Activated T-helper 17 cell treated with anti-CD3 and anti-CD28 coated beads, Interleukin-2, amount 50 U/mL, for 72 hours (primary cell): Measurements from ENCODE around the gene SDK1. TPM values are rescaled to one million over a fixed set of nuclear protein-coding genes. Genes with fewer than 3 reads are reported as not detected.

Experiments used
- ATAC-seq: fragments of 150-1000 bp; cut with Tn5 transposase; replicated peaks from 2 replicates; pipeline ENCODE4 v1.10.0; 2021; ENCODE audit warnings: mild to moderate bottlenecking, moderate library complexity
- H3K27ac Mint-ChIP-seq: one replicate; pipeline ENCODE4 v1.8.0; 2022; ENCODE audit warnings: mixed read lengths
- H3K27me3 Mint-ChIP-seq: one replicate; pipeline ENCODE4 v1.8.0; 2022; ENCODE audit warnings: mixed read lengths
- H3K36me3 Mint-ChIP-seq: one replicate; pipeline ENCODE4 v1.8.0; 2022; ENCODE audit warnings: low read depth, mild to moderate bottlenecking, mixed read lengths
- H3K4me1 Mint-ChIP-seq: one replicate; pipeline ENCODE4 v1.8.0; 2022; ENCODE audit warnings: mixed read lengths
- H3K4me3 Mint-ChIP-seq: one replicate; pipeline ENCODE4 v1.8.0; 2022; ENCODE audit warnings: mild to moderate bottlenecking, mixed read lengths
- H3K9me3 Mint-ChIP-seq: one replicate; pipeline ENCODE4 v1.8.0; 2022; ENCODE audit warnings: mixed read lengths
- total RNA-seq, 2 donors: library from RNA; stranded (reverse); gene quantifications; one replicate each; pipeline ENCODE4 v1.2.3, GENCODE V29; 2022

Gene SDK1
- total RNA-seq, 2 donors from 2014 or later: 0.06 to 1.1 TPM

DNA sequence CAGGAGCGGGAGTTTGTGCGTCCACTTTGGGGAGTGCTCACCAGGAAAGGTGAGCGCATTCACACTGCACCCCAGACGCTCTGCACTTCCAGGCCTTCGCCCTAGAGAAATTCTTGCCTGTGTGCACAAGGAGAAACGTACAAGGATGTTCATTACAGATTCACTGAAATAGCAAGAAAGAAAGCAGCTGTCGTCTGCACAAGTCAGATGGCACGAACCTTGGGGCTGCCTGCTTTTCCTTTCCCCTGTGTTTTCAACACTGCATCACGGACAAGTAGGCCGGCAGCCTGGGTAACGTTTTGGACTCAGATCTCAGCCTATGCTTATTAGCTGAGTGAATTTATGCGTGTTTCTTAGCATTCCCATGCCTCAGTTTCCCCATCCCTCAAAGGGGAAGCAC is 834.2 kb downstream of the SDK1 start:
- Mint-ChIP-seq H3K4me3 (no peak overlapping the region), H3K36me3 (no peaks in the 10 kb centered on the region), H3K9me3 (no peaks in the 10 kb centered on the region), H3K27me3 (no peaks in the 10 kb centered on the region), H3K4me1 (no peaks in the 10 kb centered on the region), H3K27ac (no peak overlapping the region)
- ATAC-seq: no peak

DNA sequence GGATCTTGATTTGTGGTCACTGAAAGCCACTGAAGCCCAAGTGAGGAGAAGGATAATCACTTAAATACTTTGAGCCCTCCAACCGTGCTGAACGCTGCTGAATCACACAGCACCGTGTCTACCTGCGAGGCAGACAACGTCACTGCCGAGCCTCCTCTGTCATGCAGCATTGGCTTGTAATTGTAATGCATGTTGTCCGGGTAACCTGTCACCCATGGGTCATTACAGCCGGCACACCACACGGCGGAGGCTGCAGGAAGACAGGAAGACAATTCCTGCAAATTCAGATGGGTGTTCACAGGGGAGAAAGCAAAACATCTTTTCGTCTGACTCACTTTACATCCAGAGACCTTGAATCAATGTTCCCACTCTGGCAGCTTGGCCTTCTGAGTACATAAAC is 835.0 kb downstream of the SDK1 start:
- no peak overlapping the region for H3K4me3 Mint-ChIP-seq
- no peaks in the 10 kb centered on the region for H3K4me1 Mint-ChIP-seq
- no peaks in the 10 kb centered on the region for H3K36me3 Mint-ChIP-seq
- H3K27me3 Mint-ChIP-seq: no peaks in the 10 kb centered on the region
- H3K9me3 Mint-ChIP-seq: no peaks in the 10 kb centered on the region
- H3K27ac Mint-ChIP-seq: no peak overlapping the region
- ATAC-seq: no peak

DNA sequence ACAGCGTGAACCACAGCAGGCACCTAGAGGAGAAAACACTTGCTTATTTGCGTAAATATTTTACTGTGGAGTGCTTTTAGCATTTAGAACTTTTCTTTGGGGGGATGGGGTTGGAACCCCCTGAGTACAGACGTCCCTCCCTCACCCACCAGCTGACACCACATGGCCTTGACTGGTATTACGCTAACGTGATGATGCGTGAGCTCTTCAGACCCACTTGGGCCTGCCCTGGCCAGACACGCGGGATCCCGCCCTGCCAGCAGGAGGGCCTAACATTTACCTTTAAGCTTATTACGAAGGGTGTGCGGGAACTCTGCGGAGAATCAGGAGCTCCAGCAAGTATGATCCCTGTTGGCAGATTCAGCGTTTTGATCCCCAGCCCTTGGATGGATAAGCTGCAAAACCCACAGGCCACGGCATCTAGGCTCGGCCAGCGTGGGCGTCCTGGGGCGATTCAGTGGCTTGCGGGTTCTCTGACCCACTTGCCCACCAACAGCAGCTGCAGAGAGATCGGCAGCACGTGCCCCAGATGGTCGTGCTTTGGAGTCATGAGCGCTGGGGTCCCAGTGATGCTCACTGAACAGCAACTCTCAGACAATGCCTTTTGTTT is 835.6 kb downstream of the SDK1 start:
- Mint-ChIP-seq H3K9me3 (no peaks in the 10 kb centered on the region), H3K4me1 (no peaks in the 10 kb centered on the region), H3K4me3 (no peak overlapping the region), H3K36me3 (no peaks in the 10 kb centered on the region), H3K27me3 (no peaks in the 10 kb centered on the region), H3K27ac (no peak overlapping the region)
- ATAC-seq: no peak

DNA sequence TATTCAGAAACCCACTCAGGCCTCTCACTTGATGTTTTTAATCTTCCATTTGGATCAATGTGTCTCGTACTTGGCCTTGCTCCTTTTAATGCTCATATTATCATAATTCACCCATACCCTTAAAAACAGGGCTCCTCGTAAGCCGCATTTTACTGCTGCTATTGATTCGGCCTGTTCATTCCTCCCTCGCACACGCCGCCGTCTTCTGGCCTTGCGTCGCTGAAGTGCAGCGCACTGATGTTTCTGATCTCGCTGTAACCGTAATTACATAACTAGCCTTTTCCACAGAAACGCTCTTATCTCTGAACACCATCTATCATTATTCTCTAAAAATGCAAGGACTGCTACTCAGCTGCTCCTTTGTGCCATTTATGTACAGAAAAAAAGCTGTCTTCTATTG is 836.5 kb downstream of the SDK1 start:
- H3K4me3 Mint-ChIP-seq: no peak overlapping the region
- no peaks in the 10 kb centered on the region for H3K27me3 Mint-ChIP-seq
- no peak for ATAC-seq
- H3K36me3 Mint-ChIP-seq: no peaks in the 10 kb centered on the region
- H3K4me1 Mint-ChIP-seq: no peaks in the 10 kb centered on the region
- no peak overlapping the region for H3K27ac Mint-ChIP-seq
- H3K9me3 Mint-ChIP-seq: no peaks in the 10 kb centered on the region

DNA sequence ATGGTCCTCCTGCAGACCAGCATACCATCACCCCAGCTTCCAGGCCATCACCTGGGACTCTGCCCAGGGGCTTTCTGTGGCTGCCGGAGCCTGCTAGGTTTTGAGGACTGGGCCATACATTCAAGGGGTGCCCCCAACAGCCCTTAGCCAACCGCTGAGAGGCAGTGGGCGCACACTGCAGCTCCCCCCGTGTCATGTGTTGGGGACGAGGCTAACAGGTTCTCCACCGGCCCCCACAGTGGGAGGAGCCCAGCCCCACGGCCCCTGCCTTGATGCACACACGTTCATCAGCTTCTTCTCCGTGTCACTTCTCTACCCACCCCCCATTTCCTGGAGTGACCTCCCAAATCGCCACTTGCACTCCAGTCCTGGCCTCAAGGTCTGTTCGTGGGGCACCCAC is 837.8 kb downstream of the SDK1 start:
- Mint-ChIP-seq H3K36me3 (no peaks in the 10 kb centered on the region), H3K27ac (no peak overlapping the region), H3K9me3 (no peaks in the 10 kb centered on the region), H3K27me3 (peaks cover 4% of the 10 kb centered on the region), H3K4me1 (no peaks in the 10 kb centered on the region), H3K4me3 (no peak overlapping the region)
- no peak for ATAC-seq

DNA sequence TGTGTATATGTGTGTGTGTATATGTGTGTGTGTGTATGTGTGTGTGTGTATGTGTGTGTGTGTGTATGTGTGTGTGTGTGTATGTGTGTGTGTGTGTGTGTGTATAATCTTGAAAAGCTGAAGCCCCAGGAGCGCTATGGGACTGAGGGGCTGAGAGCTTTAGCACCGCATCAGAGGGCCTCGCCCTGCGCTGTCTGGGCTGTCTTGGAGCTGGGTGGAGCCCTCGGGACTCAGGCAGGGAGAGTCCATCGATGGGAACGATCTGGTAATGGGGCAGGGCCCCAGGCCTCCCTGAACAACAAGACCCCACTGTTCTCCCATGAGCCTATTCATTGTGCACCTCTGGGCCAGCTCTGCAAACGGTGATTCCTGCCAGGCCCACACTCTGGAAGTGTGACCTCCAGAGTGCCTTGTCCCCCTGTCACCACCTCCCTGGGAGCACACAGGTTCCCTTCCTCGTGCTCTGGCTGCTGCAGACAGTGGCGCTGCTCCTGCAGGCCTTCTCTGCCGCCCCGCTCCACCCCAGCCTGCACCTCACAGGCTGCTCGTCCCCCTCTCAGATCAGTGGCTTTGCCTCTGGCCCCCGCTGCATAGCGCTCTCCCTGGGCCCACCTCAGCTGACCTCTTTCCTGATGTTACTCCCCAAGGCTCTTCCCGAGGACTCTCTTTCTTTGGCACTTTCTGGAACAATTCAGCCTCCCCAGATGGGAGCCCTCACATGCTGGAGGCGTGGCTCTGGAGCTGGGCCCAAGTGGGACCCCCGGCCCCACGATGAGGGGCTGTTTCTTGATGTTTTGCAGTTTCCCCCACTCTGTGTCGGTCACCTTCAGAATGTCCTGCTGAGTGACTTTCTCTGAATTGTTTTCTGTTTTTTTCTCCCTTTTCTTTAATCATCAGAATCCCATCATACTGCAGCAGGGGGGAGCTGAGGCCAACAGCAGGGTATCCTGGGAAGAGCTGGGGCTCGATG is 838.9 kb downstream of the SDK1 start:
- no peak for ATAC-seq
- Mint-ChIP-seq H3K27ac (peak overlapping the region; percentile 48), H3K9me3 (no peaks in the 10 kb centered on the region), H3K36me3 (no peaks in the 10 kb centered on the region), H3K4me1 (no peaks in the 10 kb centered on the region), H3K27me3 (peaks cover 11% of the 10 kb centered on the region), H3K4me3 (no peak overlapping the region)

DNA sequence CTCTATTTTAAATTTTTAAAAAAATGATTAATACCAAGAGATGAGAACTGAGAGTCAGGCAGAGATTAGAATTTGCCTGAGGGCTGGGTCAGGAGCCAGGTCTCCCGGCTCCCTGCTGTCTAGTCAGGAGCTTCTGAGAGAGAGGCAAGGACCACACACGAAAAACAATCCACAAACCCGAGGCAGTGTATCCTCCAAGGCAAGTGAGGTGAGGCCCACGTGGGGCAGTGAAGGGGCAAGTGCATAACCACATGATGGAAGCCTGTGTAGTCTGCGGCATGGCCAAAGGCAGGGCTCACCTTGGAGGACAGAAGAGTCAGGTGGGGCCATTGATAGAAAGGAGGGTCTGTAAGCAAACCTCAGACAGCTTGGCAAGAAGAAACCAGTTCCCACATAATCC is 839.9 kb downstream of the SDK1 start:
- no peak overlapping the region for H3K4me3 Mint-ChIP-seq
- H3K9me3 Mint-ChIP-seq: no peaks in the 10 kb centered on the region
- ATAC-seq: no peak
- H3K27me3 Mint-ChIP-seq: peaks cover 15% of the 10 kb centered on the region
- no peaks in the 10 kb centered on the region for H3K4me1 Mint-ChIP-seq
- H3K36me3 Mint-ChIP-seq: no peaks in the 10 kb centered on the region
- H3K27ac Mint-ChIP-seq: no peak overlapping the region

DNA sequence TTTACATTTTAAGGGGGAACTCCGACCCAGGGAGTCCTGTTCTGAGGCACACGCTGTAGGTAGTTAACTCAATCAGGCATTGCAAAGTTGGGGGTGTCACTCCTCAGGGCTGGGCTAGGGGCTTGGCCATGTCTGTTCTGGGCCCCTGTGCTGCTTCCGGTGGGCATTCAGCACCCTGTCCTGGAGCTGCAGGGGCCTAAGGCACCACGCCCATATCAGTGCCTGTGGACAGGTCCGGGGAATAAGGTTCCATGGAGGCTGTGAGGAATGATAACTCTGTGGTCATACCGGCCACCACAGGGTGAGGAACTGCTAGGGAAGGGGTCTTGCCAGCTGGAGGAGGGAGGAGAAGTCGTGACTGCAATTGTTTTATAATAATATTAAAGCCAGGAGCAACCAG is 842.0 kb downstream of the SDK1 start:
- no peak overlapping the region for H3K27ac Mint-ChIP-seq
- H3K4me3 Mint-ChIP-seq: no peak overlapping the region
- ATAC-seq: no peak
- H3K27me3 Mint-ChIP-seq: peaks cover 15% of the 10 kb centered on the region
- no peaks in the 10 kb centered on the region for H3K36me3 Mint-ChIP-seq
- no peaks in the 10 kb centered on the region for H3K9me3 Mint-ChIP-seq
- H3K4me1 Mint-ChIP-seq: no peaks in the 10 kb centered on the region

DNA sequence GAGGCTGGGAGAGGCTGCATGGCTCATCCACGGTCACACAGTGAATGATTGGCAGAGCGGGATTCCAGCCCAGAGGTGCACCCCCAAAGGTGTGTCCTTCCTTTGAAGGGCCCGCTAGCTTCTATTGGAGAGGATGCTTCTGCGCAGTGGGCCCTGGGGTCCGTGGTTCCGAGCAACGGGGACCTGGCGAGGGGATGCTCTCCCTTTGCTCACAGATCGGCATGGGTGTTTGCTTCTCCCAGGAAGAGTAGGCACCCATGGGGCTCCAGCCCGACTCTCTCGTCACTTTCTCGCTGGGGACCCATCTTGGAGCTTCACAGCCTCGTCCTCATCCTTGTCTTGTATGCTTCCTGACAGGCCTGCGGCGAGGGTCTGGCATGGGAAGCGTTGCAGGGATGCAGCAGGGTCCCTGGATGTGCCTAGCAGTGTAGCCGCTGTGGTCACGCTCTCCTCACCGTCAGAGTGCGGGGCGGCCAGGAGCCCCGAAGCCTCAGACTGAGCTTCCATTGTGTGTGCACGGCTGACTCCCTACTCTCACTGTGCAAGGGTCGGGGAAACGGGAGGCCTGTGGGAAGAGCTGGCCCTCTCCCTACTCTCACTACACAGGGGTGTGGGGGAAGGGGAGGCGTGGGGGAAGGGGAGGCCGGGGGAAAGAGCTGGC is 842.6 kb downstream of the SDK1 start:
- no peak for ATAC-seq

DNA sequence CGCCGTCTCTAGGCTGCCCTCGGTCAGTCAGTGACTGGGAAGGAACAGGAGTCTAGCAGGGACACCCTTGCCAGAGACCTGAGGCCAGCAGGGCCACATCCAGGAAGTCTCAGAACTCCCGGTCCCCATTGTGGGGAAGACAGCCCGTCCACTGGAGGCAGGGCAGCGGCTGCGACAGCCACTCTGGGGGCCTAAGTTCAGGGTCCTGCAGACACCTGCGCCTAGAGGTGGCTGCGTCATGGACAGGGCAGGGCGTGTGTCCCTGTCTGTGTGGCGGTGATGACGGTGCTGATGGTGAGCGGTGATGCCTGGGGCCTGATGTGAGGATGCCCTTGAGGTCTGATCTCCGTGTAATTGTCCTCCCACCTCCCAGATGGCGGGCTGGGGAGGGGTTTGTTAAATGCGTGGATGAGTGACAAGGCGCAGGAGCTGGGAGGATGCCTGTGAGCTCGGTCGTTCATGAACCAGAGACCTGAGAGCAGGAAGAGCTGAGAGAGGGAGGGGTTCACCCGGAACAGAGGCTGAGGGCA is 843.2 kb downstream of the SDK1 start:
- no peak overlapping the region for H3K4me3 Mint-ChIP-seq
- no peaks in the 10 kb centered on the region for H3K4me1 Mint-ChIP-seq
- peaks cover 15% of the 10 kb centered on the region for H3K27me3 Mint-ChIP-seq
- H3K9me3 Mint-ChIP-seq: no peaks in the 10 kb centered on the region
- no peaks in the 10 kb centered on the region for H3K36me3 Mint-ChIP-seq
- no peak overlapping the region for H3K27ac Mint-ChIP-seq
- no peak for ATAC-seq

More for the DNA sequence above, 842.6 kb downstream of the SDK1 start:
- Mint-ChIP-seq H3K9me3 (no peaks in the 10 kb centered on the region), H3K4me3 (no peak overlapping the region), H3K36me3 (no peaks in the 10 kb centered on the region), H3K27me3 (peaks cover 15% of the 10 kb centered on the region), H3K4me1 (no peaks in the 10 kb centered on the region), H3K27ac (no peak overlapping the region)

DNA sequence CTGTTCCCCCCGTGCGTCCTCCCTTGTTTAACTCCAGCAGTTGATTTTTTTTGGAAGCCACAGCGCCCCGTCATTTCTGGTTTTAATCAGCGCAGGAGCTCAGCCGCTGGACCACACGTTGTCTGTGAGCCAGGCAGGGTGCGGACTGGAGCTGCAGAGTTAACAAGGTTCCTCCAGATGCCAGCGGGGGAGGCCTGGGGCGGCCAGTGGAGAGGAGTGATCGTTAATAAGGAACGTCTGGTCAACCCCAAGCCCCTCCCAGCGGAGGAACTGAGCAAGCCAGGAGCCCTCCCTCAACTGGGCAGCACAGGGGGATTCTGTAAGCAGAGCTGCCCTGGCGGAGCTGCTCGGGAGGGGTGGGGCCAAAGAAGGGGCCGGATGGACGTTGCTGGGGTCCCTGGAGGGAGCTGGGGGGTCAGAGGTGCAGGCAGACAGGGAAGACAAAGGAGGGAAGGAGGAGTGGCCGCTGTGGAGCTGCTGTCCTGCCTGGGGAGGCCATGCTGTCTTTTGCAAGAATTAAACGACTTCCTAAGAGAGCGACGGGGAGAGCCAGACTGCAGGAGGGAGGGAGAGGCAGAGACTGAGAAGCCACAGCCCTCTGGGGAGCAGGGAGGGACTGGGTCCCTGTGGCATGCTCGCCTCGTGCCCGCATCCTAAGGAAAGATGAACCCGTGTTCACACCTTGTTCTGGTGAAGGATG is 843.9 kb downstream of the SDK1 start:
- no peaks in the 10 kb centered on the region for H3K4me1 Mint-ChIP-seq
- peaks cover 15% of the 10 kb centered on the region for H3K27me3 Mint-ChIP-seq
- no peaks in the 10 kb centered on the region for H3K36me3 Mint-ChIP-seq
- no peak overlapping the region for H3K4me3 Mint-ChIP-seq
- H3K9me3 Mint-ChIP-seq: no peaks in the 10 kb centered on the region
- no peak for ATAC-seq
- no peak overlapping the region for H3K27ac Mint-ChIP-seq

DNA sequence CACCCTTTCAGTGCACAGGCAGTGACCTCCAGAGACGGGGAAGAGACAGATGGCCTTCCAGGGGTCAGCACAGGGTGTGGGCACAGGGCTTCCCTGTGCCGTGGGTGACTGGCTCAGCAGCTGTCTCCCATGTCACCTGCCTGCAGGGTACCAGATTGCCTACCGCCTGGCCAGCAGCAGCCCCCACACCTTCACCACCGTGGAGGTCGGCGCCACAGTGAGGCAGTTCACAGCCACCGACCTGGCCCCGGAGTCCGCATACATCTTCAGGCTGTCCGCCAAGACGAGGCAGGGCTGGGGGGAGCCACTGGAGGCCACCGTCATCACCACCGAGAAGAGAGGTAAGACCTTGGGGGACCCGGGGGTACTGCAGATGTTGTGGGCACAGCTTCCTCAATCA is 844.5 kb downstream of the SDK1 start:
- Mint-ChIP-seq H3K4me3 (no peak overlapping the region), H3K27me3 (peaks cover 15% of the 10 kb centered on the region), H3K4me1 (no peaks in the 10 kb centered on the region), H3K27ac (no peak overlapping the region), H3K9me3 (no peaks in the 10 kb centered on the region), H3K36me3 (no peaks in the 10 kb centered on the region)
- ATAC-seq: no peak

DNA sequence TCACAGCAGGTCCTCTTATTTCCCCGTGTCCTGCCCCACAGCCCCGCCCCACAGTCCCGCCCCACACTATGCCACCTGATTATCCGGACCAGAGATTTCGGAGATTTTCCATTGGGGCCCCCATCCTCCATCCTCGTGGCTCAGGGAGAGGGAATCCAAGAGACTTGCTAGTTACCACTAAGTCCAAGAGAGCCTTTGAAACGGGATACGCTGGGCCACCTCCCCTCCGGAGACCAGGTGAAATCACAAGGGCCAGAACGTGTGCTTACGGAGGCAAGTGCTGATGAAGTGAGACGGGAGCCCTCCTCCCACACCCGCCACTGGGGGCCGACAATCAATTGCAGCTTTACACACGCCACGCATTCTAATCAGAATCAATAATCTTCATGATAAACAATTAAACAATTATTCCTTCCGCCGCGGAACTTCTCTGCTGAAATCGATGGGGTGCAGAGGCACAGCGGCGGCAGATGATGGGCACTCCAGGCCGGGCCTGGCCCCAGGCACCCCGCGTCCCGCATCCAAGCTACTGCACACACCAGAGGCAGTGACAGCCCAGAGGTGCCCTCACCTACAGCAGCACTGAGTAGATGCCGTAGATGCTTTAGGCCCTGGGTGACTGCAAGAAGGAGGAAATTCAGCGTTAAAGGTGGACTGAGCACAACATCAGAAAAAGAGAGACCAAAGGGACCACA is 847.0 kb downstream of the SDK1 start:
- Mint-ChIP-seq H3K36me3 (no peaks in the 10 kb centered on the region), H3K27me3 (peaks cover 15% of the 10 kb centered on the region), H3K27ac (no peak overlapping the region), H3K9me3 (no peaks in the 10 kb centered on the region), H3K4me3 (no peak overlapping the region), H3K4me1 (no peaks in the 10 kb centered on the region)
- no peak for ATAC-seq

DNA sequence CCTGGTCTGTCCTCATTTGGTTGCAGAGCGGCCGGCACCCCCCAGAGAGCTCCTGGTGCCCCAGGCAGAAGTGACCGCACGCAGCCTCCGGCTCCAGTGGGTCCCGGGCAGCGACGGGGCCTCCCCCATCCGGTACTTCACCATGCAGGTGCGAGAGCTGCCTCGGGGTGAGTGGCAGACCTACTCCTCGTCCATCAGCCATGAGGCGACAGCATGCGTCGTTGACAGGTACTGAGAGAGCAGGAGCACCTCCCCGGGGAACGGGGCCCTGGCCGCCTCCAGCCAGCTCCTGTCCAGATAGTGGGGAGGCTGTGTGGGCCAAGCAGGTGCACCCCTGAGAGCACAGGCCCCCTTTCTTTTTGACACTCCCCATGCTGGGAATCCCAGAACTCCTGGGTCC is 848.2 kb downstream of the SDK1 start:
- H3K36me3 Mint-ChIP-seq: no peaks in the 10 kb centered on the region
- no peaks in the 10 kb centered on the region for H3K9me3 Mint-ChIP-seq
- no peak overlapping the region for H3K4me3 Mint-ChIP-seq
- no peak for ATAC-seq
- no peak overlapping the region for H3K27ac Mint-ChIP-seq
- H3K27me3 Mint-ChIP-seq: peaks cover 11% of the 10 kb centered on the region
- no peaks in the 10 kb centered on the region for H3K4me1 Mint-ChIP-seq
